ENCODE data around the gene UNC5B. TPM values are rescaled to one million over a fixed set of nuclear protein-coding genes. Genes with fewer than 3 reads are reported as not detected.
"Not testable (repeated sequence)": the region's sequence is repeated elsewhere in the genome, so short reads cannot be mapped to it uniquely, and the experiment has no call there.

UNC5B gene
- total RNA-seq, 2 donors from 2014 or later, result not detected

GRCh38 chr10:71269301-71270288, 57.2 kb downstream of the UNC5B start:
- Mint-ChIP-seq H3K36me3 (ENCODE audit: low read depth) (no peaks in the 10 kb centered on the region), H3K27ac (no peak overlapping the region), H3K27me3 (peaks cover 4% of the 10 kb centered on the region), H3K4me3 (no peak overlapping the region), H3K4me1 (peaks cover 7% of the 10 kb centered on the region)
- ATAC-seq (no peak), DNase-seq (no peak)
- no peaks in the 10 kb centered on the region for H3K9me3 ChIP-seq (ENCODE audit: control insufficient read depth, low read length, poor library complexity, severe bottlenecking)

- no peak for DNase-seq
- Mint-ChIP-seq H3K36me3 (ENCODE audit: low read depth) (no peaks in the 10 kb centered on the region), H3K27ac (no peak overlapping the region), H3K4me3 (no peak overlapping the region), H3K27me3 (peaks cover 4% of the 10 kb centered on the region), H3K4me1 (peaks cover 11% of the 10 kb centered on the region)
- no peak for ATAC-seq
- H3K9me3 ChIP-seq (ENCODE audit: control insufficient read depth, low read length, poor library complexity, severe bottlenecking), result no peaks in the 10 kb centered on the region
Observed at GRCh38 chr10:71270301-71271220, 58.2 kb downstream of the UNC5B start.

- ATAC-seq (no peak), DNase-seq (no peak)
- no peak overlapping the region for H3K4me3 Mint-ChIP-seq
- no peaks in the 10 kb centered on the region for H3K36me3 Mint-ChIP-seq (ENCODE audit: low read depth)
- H3K9me3 ChIP-seq (ENCODE audit: control insufficient read depth, low read length, poor library complexity, severe bottlenecking), result no peaks in the 10 kb centered on the region
- peaks cover 11% of the 10 kb centered on the region for H3K4me1 Mint-ChIP-seq
- peaks cover 4% of the 10 kb centered on the region for H3K27me3 Mint-ChIP-seq
- H3K27ac Mint-ChIP-seq, result no peak overlapping the region
Observed at GRCh38 chr10:71271662-71272055, 59.3 kb downstream of the UNC5B start.

GRCh38 chr10:71272056-71272771, 59.8 kb downstream of the UNC5B start:
- H3K27ac Mint-ChIP-seq, result no peak overlapping the region
- DNase-seq (no peak), ATAC-seq (no peak)
- no peaks in the 10 kb centered on the region for H3K36me3 Mint-ChIP-seq (ENCODE audit: low read depth)
- peaks cover 11% of the 10 kb centered on the region for H3K4me1 Mint-ChIP-seq
- peaks cover 4% of the 10 kb centered on the region for H3K27me3 Mint-ChIP-seq
- no peak overlapping the region for H3K4me3 Mint-ChIP-seq
- no peaks in the 10 kb centered on the region for H3K9me3 ChIP-seq (ENCODE audit: control insufficient read depth, low read length, poor library complexity, severe bottlenecking)

- peaks cover 11% of the 10 kb centered on the region for H3K4me1 Mint-ChIP-seq
- H3K4me3 Mint-ChIP-seq; DNase-seq; H3K9me3 ChIP-seq (ENCODE audit: control insufficient read depth, low read length, poor library complexity, severe bottlenecking); H3K27me3 Mint-ChIP-seq; ATAC-seq; H3K27ac Mint-ChIP-seq; H3K36me3 Mint-ChIP-seq (ENCODE audit: low read depth): not testable (repeated sequence)
Observed at GRCh38 chr10:71272974-71273373, 60.6 kb downstream of the UNC5B start.

GRCh38 chr10:71273506-71273905, 61.1 kb downstream of the UNC5B start:
- Mint-ChIP-seq H3K27ac (no peak overlapping the region), H3K4me1 (peaks cover 9% of the 10 kb centered on the region), H3K27me3 (no peaks in the 10 kb centered on the region), H3K4me3 (no peak overlapping the region), H3K36me3 (ENCODE audit: low read depth) (no peaks in the 10 kb centered on the region)
- DNase-seq, result no peak
- H3K9me3 ChIP-seq (ENCODE audit: control insufficient read depth, low read length, poor library complexity, severe bottlenecking), result no peaks in the 10 kb centered on the region
- no peak for ATAC-seq

GRCh38 chr10:71274901-71275796, 62.8 kb downstream of the UNC5B start:
- no peak for DNase-seq
- ATAC-seq, result no peak
- Mint-ChIP-seq H3K4me3 (no peak overlapping the region), H3K36me3 (ENCODE audit: low read depth) (no peaks in the 10 kb centered on the region), H3K27ac (no peak overlapping the region), H3K27me3 (no peaks in the 10 kb centered on the region), H3K4me1 (peaks cover 9% of the 10 kb centered on the region)
- H3K9me3 ChIP-seq (ENCODE audit: control insufficient read depth, low read length, poor library complexity, severe bottlenecking), result no peaks in the 10 kb centered on the region

GRCh38 chr10:71276873-71277272, 64.5 kb downstream of the UNC5B start:
- no peaks in the 10 kb centered on the region for H3K9me3 ChIP-seq (ENCODE audit: control insufficient read depth, low read length, poor library complexity, severe bottlenecking)
- Mint-ChIP-seq H3K36me3 (ENCODE audit: low read depth) (peaks cover 3% of the 10 kb centered on the region), H3K27ac (no peak overlapping the region), H3K27me3 (no peaks in the 10 kb centered on the region), H3K4me1 (peaks cover 12% of the 10 kb centered on the region), H3K4me3 (no peak overlapping the region)
- no peak for DNase-seq
- ATAC-seq, result no peak

GRCh38 chr10:71277914-71278665, 65.7 kb downstream of the UNC5B start:
- ATAC-seq (no peak), DNase-seq (no peak)
- no peak overlapping the region for H3K4me3 Mint-ChIP-seq
- H3K9me3 ChIP-seq (ENCODE audit: control insufficient read depth, low read length, poor library complexity, severe bottlenecking), result no peaks in the 10 kb centered on the region
- no peak overlapping the region for H3K27ac Mint-ChIP-seq
- H3K36me3 Mint-ChIP-seq (ENCODE audit: low read depth), result peaks cover 3% of the 10 kb centered on the region
- H3K27me3 Mint-ChIP-seq, result peaks cover under 1% of the 10 kb centered on the region
- peaks cover 12% of the 10 kb centered on the region for H3K4me1 Mint-ChIP-seq

GRCh38 chr10:71278691-71279588, 66.6 kb downstream of the UNC5B start:
- H3K4me3 Mint-ChIP-seq, result no peak overlapping the region
- H3K36me3 Mint-ChIP-seq (ENCODE audit: low read depth), result peaks cover 3% of the 10 kb centered on the region
- H3K9me3 ChIP-seq (ENCODE audit: control insufficient read depth, low read length, poor library complexity, severe bottlenecking), result no peaks in the 10 kb centered on the region
- peaks cover 12% of the 10 kb centered on the region for H3K4me1 Mint-ChIP-seq
- peak overlapping the region; percentile 34 for H3K27ac Mint-ChIP-seq
- peaks cover 4% of the 10 kb centered on the region for H3K27me3 Mint-ChIP-seq
- ATAC-seq (no peak), DNase-seq (no peak)

GRCh38 chr10:71279590-71280170, 67.3 kb downstream of the UNC5B start:
- no peaks in the 10 kb centered on the region for H3K9me3 ChIP-seq (ENCODE audit: control insufficient read depth, low read length, poor library complexity, severe bottlenecking)
- Mint-ChIP-seq H3K4me3 (no peak overlapping the region), H3K36me3 (ENCODE audit: low read depth) (peaks cover 3% of the 10 kb centered on the region), H3K4me1 (peaks cover 12% of the 10 kb centered on the region), H3K27ac (peak overlapping the region; percentile 34), H3K27me3 (peaks cover 4% of the 10 kb centered on the region)
- no peak for ATAC-seq
- no peak for DNase-seq

Measured in T-helper 17 cell (primary cell).